ENCODE results near the gene MYH11. TPM values are rescaled to one million over a fixed set of nuclear protein-coding genes. Genes with fewer than 3 reads are reported as not detected.

The MYH11 gene
- total and polyA plus RNA-seq, 10 of the 15 experiments (the other 5 are each of a cell fraction or from before 2014, with no cell fraction given): 0.01 to 1.9 (median 0.13) TPM; not detected in 1

- Histone ChIP-seq H3K4me1 (ENCODE audit: control insufficient read depth, insufficient read depth, low read length) (no peaks in the 10 kb centered on the region), H3K9me3 (replicated peaks; ENCODE audit: control insufficient read depth, insufficient read depth, low read length) (no peaks in the 10 kb centered on the region), H3K4me3 (no peak overlapping the region), H3K36me3 (ENCODE audit: control insufficient read depth in 2 of 2, insufficient read depth in 2 of 2, low read length in 1 of 2) (no peaks in the 10 kb centered on the region), H3K27me3 (replicated peaks in 1 of 2; ENCODE audit: control insufficient read depth in 2 of 2, insufficient read depth in 2 of 2, low read length in 1 of 2) (no peaks in the 10 kb centered on the region), H3K27ac (ENCODE audit: control insufficient read depth, insufficient read depth) (no peak overlapping the region), H3K4me2 (ENCODE audit: control insufficient read depth, insufficient read depth) (no peak overlapping the region), H3K9ac (ENCODE audit: control insufficient read depth, insufficient read depth, low read length) (no peak overlapping the region), H3K79me2 (ENCODE audit: control insufficient read depth, insufficient read depth, low read length) (no peaks in the 10 kb centered on the region), H4K20me1 (ENCODE audit: control insufficient read depth, insufficient read depth) (no peaks in the 10 kb centered on the region), H2AFZ (ENCODE audit: control insufficient read depth, low read depth, low read length) (no peak overlapping the region)
- intact Hi-C loops (cut with micrococcal nuclease; ENCODE audit: unreplicated experiment) (no loop called here), in situ Hi-C loops (cut with MboI) (no loop called here)
- BruUV-seq (replicated peaks): no TSS peak
- POLR2A ChIA-PET: interaction anchor here (2.9 to 3.4 kb wide), 2 partner anchors 9 to 18 kb away, joined by 10 to 18 read pairs; partner anchors contain the start of gene CEP20
- RAD21 ChIA-PET (ENCODE audit: unreplicated experiment): interaction anchor here (2.3 kb wide), 1 partner anchor 17 kb away, joined by 13 read pairs; the partner anchor contains the start of gene CEP20
- CTCF ChIA-PET: interaction anchor here (0.6 to 1.6 kb wide), 4 partner anchors 10 to 32 kb away, joined by 3 to 4 read pairs (median 4); partner anchors contain the start of gene CEP20
- FAIRE-seq (no peak), DNase-seq (ENCODE audit: low read depth, low spot score) (no peak), ATAC-seq (no peak)
- SMC1A ChIA-PET (ENCODE audit: uncharacterized antibody, unreplicated experiment): interaction anchor here (0.6 to 1.0 kb wide), 4 partner anchors 18 to 125 kb away, joined by 3 to 4 read pairs (median 3); partner anchors contain the start of gene CEP20
- TF ChIP-seq CBX5 (IDR thresholded peaks at IDR 0.05; ENCODE audit: low read depth) (no peak), MTA3 (IDR thresholded peaks at IDR 0.05; ENCODE audit: borderline replicate concordance, low read length) (no peak), WRNIP1 (IDR thresholded peaks at IDR 0.05; ENCODE audit: borderline replicate concordance, low read depth, low read length) (no peak), IRF4 (IDR thresholded peaks at IDR 0.05; ENCODE audit: low read depth, low read length) (no peak), MLLT1 (IDR thresholded peaks at IDR 0.05) (no peak), ZBTB33 (IDR thresholded peaks at IDR 0.05) (no peak)
- WGBS (ENCODE audit: insufficient coverage, insufficient replicate concordance, low lambda C conversion rate, missing lambda C conversion rate): 33% methylated on average over 2 of the region's 2 CpGs
Observed at GRCh38 chr16:15906439-15906838, 49.6 kb upstream of the MYH11 start.
